GM21381 (cell line): Measurements from ENCODE around the gene ZNF439.
"Not testable (repeated sequence)": the region's sequence is repeated elsewhere in the genome, so short reads cannot be mapped to it uniquely, and the experiment has no call there.

Source experiments
- ATAC-seq: cut with Tn5 transposase; IDR thresholded peaks from one replicate; pipeline ENCODE4 v1.9.1; 2021; ENCODE audit warnings: mild to moderate bottlenecking, moderate library complexity; ENCODE audit not compliant: unreplicated experiment

Gene ZNF439

DNA sequence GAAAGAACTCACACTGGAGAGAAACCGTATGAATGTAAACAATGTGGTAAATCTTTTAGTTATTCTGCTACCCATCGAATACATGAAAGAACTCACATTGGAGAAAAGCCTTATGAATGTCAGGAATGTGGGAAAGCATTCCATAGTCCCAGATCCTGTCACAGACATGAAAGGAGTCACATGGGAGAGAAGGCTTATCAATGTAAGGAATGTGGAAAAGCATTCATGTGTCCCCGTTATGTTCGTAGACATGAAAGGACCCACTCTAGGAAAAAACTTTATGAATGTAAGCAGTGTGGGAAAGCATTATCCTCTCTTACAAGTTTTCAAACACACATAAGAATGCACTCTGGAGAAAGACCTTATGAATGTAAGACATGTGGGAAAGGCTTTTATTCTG, 19.2 kb downstream of the ZNF439 start:
- not testable (repeated sequence) for ATAC-seq

DNA sequence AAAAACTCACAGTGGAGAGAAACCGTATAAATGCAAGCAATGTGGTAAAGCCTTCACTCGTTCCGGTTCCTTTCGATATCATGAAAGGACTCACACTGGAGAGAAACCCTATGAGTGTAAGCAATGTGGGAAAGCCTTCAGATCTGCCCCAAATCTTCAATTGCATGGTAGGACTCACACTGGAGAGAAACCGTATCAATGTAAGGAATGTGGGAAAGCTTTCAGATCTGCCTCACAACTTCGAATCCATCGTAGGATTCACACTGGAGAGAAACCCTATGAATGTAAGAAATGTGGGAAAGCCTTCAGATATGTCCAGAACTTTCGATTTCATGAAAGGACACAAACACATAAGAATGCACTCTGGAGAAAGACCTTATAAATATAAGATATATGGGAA, 19.7 kb downstream of the ZNF439 start:
- ATAC-seq: no peak

DNA sequence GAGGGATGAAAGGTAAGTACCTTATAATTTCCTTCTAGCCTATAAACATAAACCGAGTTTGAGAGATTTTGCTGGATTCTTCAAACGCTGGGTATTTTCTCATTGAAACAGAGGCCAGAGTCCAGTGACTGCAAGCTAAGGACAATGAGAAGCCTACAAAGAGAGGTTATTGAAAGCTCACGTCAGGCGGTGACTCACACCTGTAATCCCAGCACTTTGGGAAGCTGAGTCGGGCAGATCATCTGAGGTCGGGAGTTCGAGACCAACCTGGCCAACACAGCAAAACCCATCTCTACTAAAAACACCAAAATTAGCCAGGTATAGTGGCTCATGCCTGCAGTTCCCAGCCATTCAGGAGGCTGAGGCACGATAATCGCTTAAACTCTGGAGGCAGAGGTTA, 24.1 kb downstream of the ZNF439 start:
- no peak for ATAC-seq

DNA sequence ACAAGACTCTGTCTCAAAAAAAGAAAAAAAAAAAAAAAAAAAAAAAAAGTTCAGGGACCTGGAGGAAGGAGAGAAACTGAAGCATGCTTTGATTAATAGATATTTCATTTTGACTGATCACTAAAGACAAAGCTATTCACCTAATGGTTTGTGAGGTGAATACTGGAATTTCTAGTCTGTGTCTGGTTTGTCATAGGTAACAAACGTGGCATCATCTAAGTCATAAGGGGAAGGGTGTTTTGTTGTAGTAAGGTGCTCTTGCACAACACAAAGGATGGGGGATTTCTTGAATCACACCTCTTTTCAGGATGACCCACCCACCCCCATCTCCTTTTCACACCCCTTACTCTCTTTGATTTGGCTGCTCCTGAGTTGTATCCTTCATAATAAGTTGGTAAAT, 25.2 kb downstream of the ZNF439 start:
- no peak for ATAC-seq

DNA sequence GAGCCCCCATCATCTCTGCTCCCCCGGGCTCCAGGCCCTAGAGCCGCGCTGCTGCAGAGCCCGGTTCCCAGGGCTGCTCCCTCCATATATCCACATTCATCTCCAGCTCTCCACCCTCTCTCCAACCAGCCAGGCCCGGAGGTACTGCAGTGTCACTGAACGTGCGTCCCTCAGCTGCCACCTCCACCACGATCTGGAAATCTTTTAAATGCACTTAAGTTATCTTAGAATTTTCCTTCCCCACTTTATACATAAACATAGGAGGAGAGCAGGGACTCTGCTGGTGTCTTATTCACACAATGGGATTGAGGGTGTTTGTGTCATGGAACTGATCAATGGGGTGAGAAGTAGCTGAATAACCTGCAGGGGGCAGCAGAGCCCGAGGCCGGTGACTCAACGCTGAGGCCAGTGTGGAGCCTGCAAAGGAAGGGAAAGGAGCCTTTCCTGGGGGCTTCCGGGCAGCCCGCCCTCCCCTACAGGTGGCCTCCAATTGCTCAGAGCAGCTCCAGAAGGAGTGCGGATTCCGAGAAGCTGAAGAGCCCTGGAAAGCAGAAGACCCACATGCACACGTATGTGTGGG, 31.3 kb downstream of the ZNF439 start:
- ATAC-seq: not testable (repeated sequence)

DNA sequence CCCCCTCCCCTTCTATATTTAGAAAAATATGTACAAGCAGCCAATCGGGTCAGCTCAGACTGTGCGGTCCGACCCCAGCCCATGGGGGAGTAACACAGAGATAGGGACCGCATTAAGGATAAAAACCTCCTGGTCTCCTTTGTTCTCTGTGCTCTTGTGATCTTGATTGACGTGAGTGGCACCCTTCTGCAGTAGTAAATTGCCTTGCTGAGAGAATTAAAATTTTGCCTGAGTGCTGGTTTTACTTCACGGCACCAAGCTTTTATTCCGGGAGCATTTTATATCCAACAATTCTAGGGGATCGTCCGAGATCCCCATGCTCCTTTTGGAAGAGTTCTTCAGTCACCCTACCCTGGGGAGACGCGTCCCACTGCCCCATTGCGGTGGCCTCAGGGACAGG, 32.1 kb downstream of the ZNF439 start:
- ATAC-seq: no peak

DNA sequence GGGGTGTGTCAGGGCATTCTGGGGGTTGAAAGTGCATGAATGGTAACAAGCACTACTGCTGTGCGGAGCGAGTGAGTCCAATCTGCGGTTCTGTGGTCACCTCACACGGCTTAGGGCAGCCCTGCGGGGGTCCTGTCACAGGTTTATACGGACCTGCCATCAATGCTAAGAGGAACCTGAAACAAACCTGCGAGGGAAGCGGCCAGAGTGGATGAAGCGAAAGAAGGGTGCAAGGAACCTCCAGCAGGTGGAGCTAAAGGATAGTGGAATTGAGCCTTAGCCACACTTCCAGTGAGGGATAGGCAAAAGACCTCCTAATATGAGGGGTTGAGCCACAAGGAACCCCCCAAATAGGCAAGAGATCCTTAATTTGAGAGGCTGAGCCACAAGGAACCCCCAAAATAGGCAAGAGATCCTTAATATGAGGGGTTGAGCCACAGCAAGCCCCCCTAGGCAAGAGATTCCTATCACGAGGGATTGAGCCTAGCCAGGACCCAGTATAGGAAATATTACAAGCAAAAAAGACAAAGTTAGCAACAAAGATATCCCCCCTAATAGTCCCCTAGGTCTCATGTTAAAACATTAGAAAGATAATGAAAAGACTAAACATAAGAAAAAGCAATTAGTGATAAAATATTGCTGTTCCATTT, 32.8 kb downstream of the ZNF439 start:
- no peak for ATAC-seq

DNA sequence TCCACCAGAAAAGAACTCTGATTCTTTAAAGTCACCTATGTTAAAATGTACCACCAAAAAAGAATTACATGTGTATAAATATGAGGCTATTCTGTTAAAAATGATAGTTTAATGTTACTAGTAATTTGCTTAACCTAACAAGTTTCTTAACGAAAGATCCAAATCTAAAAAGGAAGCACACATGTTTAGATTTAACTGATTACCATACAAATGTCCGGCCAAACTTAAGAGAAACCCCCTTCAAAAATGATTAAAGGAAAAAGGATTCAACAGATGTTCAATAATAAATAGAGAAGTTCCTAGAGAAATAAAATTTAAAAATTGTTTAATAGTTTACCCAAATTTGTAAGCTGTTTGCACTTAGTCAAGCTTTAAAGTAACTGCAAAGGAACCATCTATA, 34.1 kb downstream of the ZNF439 start:
- ATAC-seq: no peak

DNA sequence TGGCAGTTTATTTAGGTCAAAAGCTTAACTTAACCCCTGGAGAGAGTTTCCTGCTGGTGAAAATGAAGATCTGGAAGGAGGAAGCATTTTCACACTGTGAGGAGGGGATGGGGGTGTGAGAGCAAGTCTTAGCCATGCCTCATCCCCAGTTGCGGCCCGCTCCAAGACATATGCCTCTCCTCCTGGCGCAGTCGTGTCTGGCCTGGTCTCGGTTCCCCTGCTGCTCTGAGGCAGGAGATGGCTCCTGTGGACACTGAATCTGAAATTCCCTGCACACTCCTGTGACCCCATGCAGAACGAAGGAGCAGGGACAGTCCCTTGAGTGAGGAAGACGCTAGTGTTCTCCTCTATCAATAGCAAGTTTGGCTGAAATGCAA, 38.7 kb downstream of the ZNF439 start:
- no peak for ATAC-seq

DNA sequence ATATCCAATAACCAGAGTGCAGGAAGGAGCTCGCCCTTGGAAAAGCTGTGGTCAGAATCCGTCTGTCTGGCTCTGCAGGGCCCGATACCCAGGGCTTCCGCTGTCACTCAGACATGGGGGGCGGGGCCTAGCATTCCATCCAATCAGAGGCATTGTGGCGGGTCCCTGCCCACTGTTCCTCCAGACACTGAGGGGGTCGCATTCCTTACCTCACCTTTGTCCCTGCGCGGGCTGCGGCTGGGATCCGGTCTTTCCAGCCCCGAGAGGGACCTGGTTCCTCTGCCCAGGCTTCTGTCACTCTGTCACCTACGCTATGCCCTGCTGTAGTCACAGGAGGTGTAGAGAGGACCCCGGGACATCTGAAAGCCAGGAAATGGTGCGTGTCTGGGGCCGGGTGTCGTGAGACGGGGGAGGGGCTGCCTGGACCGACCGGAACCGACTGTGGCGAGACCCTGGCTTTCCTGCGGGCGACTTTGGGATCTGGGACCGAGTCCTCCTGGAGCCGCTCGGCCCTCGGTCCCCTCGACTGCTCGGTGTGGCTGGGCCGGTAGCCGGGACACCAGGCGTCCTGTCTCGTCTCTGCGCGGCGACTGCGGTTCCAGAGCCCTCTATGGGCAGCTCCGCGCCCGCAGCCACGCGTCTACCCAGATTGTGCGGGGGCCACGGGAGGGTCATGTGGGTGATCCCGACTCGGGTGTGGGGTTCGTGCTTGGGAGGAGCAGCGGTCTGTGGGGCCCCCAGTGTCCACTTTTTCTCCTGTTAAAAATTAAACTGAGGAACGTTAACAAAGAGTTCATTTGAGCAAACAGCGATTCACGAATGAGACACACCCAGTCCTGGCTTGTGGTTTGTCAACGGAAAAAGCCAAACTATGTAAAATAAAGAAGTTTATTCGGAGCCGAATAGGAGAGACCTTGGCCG, 39.3 kb downstream of the ZNF439 start, which contains the start of gene ZNF69:
Gene ZNF69, plus strand, starts transcription at position 172 of the 921 bp plus-strand sequence. Its CDS starts 142 bp downstream, at position 314.
- ATAC-seq: no peak

DNA sequence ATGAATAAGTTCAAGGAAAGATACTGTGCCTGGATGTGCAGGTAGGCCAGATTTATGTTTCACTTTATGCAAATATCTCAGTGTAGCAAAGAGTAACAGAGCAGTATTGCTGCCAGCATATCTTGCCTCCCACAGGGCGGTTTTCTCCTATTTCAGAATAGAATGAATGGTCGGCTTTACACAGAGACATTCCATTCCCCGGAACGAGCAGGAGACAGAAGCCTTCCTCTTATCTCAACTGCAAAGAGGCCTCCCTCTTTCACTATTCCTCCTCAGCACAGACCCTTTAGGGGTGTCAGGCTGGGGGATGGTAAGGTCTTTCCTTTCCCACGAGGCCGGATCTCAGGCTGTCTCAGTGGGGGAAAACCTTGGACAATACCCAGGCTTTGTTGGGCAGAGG, 41.4 kb downstream of the ZNF439 start:
- not testable (repeated sequence) for ATAC-seq

DNA sequence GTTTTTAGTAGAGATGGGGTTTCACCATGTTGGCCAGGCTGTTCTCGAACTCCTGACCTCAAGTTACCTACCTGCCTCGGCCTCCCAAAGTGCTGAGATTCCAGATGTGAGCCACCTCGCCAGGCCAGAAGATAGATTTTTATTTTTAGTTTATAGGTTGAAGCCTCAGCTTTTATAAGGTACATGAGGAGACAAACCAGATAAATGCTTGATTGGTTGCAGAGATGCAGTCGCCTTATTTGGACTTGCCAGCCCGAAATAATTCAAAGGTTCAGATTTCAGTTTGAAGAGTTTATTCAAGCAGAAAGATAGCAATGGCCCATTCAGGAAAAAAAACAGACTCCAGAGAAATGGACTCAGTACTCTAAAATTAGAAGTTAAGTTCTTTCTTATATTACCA, 42.1 kb downstream of the ZNF439 start:
- no peak for ATAC-seq

DNA sequence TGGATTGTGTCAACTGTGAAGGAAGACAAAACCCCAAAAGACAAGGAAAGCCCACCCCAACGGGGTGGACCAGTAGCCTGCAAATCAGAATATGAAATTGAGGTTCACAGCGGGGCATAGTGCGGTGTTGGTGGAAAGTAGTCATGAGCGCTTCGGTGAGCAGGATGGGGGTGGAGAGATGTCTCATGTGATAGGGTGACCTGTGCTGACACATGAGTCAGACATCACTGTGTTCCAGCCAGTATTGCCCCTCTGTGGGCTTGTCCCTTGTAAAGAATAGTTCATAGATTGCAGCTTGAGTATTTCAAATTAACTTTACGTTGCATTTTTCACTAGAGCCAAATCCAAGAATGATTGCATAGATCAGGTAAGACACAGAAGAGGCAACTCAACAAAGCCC, 46.3 kb downstream of the ZNF439 start:
- no peak for ATAC-seq

DNA sequence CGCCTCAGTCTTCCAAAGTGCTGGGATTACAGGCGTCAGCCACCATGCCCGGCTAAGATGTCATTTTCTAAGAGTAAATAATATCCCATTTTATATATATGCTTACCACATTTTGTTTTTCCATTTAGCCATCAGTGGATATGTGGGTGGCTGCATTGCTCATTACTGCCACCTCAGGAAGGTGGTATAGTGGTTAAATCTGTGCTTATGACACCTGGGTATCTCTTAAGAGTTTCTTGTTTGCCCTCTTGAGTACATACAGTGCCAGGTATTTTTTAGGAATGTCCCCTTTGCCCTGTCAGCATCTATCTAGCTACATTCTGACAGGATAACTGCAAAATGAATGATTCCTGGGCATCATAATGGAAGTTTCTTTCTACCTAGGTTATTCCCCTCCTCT, 53.7 kb downstream of the ZNF439 start:
- no peak for ATAC-seq

DNA sequence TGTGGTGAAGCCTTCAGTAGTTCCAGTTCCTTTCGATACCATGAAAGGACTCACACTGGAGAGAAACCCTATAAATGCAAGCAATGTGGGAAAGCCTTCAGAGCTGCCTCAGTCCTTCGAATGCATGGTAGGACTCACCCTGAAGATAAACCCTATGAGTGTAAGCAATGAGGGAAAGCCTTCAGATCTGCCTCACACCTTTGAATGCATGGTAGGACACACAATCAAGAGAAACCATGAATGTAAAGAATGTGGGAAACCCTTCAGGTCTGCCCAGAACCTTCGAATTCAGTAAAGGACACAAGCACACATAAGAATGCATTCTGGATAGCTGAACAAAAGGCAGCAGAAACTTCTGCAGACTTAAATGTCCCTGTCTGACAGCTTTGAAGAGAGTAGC, 57.4 kb downstream of the ZNF439 start:
- no peak for ATAC-seq

DNA sequence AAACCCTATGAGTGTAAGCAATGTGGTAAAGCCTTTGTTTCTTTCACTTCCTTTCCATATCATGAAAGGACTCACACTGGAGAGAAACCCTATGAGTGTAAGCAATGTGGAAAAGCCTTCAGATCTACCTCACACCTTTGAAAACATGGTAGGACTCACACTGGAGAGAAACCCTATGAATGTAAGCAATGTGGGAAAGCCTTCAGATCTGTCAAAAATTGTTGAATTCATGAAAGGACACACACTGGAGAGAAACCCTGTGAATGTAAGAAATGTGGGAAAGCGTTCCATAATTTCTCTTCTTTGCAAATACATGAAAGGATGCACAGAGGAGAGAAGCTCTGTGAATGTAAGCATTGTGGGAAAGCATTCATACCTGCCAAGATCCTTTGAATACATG, 63.4 kb downstream of the ZNF439 start:
- ATAC-seq: not testable (repeated sequence)

DNA sequence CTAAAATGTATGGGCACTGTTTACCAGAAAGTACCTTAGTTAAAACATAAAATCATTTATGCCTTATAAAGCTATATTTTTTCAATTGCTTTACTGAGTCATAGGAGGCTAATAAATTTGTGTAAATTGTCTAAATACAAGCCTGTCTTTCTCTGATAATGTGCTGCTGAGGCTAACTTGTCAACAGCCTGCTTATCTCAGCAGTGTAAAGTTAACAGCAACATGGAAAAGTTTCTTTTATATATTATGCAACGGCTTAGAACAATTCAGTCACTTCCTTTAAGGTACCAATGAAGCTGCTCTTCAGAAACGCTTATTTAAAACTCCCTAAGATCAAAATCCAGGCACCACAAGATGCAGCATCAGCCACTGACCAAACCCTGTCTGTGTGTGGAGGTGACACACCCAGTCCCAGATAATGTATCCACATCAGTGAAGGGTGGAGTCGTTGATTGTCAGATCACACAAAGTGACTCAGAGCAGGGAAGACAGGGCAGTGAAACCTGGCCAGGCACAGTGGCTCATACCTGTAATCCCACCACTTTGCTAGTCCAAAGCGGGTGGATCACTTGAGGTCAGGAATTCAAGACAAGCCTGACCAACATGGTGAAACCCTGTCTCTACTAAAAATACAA, 66.0 kb downstream of the ZNF439 start:
- ATAC-seq: not testable (repeated sequence)
